ENCODE measurements around the gene TYRO3.
"Not testable (repeated sequence)": the region's sequence is repeated elsewhere in the genome, so short reads cannot be mapped to it uniquely, and the experiment has no call there.

TYRO3 gene

DNA sequence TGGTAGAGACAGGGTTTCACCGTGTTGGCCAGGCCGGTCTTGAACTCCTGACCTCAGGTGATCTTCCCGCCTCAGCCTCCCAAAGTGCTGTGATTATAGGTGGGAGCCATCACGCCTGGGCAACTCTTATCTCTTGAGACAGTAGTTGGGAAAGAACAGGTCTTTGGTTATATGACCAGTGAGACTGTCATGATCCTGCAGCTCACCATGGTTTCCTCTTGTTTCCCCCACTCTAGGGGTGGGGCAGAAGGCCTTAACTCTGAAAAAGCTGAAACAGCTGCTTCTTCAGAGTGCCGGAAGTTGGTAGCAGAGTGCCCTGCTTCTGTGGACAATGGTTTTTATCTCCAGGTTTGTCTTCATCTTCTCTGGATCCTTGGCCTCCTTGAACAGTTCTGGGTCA lies 4.7 kb upstream of the TYRO3 start:
- no peak for DNase-seq

DNA sequence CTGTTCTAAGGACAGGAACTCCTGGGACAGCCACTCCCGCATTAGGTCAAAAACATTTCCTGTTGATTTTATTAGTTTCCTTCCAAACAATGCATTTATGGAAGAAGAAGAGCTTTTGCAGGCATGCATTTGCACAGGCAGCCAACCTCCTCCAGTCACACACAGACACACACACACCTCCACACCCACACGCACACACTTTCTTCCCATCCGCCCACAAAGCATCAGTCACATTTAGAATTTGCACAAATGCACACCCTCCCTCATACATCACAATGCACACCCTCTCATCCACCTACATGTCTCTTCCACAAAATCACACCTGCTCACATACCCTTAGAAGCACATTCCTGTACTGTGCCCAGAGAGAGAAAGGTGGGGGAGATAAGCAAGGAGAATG lies 4.1 kb upstream of the TYRO3 start:
- no peak for DNase-seq

- DNase-seq: no peak
Observed at GRCh38 chr15:41556677-41557076, 2.3 kb upstream of the TYRO3 start.

GRCh38 chr15:41557673-41558399 lies 1.2 kb upstream of the TYRO3 start:
- peak; percentile 56 to 75 (median 70) for DNase-seq

DNA sequence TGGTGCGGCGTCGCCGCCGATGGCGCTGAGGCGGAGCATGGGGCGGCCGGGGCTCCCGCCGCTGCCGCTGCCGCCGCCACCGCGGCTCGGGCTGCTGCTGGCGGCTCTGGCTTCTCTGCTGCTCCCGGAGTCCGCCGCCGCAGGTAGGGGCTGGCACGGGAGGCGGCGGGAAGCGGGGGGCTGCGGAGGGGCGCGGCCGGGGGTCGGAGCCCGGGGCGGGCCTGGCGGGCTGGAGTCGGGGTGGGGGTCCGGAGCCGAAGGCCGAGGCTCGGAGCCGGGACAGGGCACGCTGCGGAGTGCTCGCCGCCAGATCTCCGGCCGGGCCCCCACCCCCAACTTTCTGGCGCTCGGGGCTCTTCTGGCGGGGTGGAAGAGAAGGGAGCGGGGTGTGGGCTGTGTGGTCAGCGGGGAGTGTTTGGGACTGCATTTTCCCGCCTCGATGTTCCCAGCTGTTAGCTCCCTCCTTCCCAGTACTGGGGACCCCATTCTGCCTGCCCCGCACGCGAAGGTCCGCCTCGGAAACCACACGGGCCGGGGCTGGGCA lies 299 bp downstream of the TYRO3 start:
- DNase-seq: no peak

DNA sequence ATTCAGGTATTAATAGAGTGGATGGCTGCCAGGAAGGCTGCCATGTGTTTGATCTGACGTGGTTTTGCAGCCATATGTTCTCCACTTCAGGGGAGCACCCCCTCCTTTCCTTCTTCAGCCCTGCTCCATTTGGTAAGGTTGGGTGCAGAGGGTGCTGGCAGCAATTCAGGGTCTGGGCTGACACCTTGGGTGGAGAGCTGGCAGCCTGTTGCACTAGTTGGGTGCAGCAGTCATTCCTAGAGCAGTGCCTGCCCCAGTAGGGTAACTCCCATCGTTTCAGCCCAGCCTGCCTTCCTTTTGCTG lies 1.5 kb downstream of the TYRO3 start:
- no peak for DNase-seq

DNA sequence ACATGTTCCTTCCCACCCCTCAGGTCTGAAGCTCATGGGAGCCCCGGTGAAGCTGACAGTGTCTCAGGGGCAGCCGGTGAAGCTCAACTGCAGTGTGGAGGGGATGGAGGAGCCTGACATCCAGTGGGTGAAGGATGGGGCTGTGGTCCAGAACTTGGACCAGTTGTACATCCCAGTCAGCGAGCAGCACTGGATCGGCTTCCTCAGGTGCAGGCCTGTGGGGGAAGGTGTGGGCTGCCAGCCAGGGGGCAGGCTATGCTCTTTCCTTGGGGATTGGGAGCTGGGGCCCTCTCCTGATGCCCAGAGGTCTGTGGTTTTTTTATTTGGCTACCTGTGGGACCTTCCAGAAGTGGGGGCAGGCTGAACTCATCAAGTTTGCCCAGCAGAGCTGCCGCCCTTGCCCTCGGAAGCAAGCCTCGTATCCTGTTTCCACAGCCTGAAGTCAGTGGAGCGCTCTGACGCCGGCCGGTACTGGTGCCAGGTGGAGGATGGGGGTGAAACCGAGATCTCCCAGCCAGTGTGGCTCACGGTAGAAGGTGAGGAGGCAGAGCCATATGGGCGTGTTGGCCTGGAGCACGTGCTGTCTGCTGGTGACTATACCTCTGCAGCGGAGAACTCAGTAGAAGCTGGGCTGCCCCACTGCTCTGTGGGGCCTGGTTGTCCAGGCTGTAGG lies 2.2 kb downstream of the TYRO3 start:
- DNase-seq: no peak

GRCh38 chr15:41561777-41562145 lies 2.7 kb downstream of the TYRO3 start:
- DNase-seq: no peak

- DNase-seq: no peak
Observed at GRCh38 chr15:41562244-41562643, 3.2 kb downstream of the TYRO3 start.

GRCh38 chr15:41562784-41563198 lies 3.8 kb downstream of the TYRO3 start:
- no peak for DNase-seq

DNA sequence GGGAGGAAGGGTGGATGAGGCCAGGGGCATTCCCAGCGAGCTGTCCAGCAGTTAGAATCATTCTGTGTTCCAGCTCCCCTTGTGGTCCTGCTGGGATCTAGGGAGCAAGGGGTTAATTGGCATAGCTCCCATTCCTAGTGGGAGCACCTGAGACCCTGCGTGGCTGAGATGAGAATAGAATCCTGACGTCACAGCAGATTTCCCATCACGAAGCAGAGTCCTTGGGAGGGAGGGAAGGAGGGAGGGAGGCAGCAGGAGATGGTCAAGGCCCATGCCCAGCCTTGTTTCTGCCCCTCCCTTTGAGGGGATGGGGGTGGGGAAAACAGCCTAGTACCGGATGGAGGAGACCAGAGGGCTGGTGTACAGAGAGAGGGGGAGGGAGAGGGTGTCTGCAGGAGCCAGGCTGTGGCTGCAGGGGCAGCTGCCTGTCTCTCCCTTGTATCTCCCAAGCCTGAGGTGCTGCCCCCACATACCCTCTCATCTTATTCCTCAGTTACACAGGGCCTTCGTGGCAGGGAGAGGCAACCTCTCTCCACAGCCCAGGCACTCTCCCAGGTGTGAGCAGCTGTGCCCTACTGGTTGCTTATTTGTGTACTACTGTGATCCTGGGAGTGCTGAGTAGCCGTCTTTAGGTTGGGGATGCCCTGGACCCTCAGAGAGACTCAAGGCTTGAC lies 5.4 kb downstream of the TYRO3 start:
- no peak for DNase-seq

DNA sequence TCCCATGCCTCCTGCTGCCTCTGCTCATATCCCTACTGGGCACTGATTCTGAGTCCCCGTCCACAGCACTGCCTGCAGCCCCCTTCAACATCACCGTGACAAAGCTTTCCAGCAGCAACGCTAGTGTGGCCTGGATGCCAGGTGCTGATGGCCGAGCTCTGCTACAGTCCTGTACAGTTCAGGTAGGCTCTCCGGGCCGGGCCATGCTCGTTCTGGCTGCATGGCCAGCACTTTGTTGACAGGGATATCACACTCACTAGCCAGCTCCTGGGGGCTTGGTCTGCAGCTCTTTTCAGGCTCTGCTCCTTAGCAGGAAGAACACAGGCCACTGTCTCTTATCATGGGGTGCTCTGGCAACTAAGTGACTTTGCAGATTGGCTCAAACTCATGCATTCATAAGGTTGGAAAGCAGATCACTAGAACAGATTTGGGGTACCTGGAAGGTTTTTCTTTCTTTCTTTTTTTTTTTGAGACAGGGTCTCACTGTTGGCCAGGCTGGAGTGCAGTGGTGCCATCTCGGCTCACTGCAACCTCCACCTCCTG lies 6.0 kb downstream of the TYRO3 start:
- DNase-seq: no peak

DNA sequence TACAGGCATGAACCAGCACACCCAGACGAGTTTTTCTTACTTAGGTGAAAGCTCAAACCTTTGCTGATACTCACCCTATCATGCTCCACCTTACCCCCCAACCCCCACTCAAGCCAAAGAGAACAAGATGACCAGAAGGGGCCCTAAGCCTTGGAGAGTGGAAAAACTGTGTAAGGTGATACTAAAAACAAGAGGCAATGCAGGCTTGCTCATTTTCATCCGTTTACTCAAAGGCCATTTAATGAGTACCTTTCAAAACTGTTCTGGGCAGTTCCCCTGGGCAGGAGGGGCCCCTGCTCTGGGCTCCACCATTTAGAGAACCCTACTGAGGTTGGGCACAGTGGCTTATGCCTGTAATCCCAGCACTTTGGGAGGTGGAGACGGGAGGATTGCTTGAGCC lies 6.7 kb downstream of the TYRO3 start:
- no peak for DNase-seq

DNA sequence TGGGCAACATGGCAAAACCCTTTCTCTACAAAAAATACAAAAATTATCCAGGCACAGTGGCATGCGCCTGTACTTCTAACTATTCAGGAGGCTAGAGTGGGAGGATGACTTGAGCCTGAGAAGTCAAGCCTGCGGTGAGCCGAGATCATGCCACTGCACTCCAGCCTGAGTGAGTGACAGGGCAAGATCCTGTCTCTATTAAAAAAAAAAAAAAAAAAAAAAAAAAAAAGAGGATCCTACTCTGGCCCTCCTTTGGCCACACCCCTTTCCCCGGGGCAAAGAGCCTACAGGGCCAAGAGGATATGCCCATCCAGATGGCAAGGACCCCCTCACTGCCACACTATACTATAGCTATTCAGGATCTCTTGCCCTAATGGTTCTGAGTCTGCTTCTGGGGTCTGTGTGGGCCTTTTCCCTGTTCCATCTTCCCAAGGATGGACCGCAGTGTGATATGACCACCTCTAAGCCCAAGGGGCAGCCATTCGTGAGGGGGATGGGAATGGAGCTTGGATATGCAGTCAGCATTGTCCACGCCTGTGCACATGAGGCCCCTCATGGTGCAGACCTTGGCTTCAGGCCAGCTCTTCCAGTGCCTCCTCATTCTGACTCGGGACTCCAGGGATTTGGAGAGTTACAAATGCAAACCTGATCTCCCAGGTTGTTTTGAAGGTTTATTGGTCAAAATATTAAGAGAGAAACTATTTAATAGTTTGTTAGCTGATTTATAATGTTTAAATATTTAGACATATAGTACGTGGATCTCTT lies 7.3 kb downstream of the TYRO3 start:
- DNase-seq: no peak

DNA sequence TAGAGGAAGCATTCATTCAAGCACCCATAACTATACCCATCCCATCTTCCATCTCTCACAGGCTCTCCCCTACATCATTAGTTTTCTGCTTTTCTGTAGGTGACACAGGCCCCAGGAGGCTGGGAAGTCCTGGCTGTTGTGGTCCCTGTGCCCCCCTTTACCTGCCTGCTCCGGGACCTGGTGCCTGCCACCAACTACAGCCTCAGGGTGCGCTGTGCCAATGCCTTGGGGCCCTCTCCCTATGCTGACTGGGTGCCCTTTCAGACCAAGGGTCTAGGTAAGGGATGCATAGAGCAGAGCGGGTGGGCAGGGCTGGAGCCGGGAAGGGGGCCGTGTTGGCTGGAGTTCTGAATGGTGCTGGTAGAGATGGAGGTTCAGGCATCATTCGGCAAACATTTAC lies 8.2 kb downstream of the TYRO3 start:
- no peak for DNase-seq

DNA sequence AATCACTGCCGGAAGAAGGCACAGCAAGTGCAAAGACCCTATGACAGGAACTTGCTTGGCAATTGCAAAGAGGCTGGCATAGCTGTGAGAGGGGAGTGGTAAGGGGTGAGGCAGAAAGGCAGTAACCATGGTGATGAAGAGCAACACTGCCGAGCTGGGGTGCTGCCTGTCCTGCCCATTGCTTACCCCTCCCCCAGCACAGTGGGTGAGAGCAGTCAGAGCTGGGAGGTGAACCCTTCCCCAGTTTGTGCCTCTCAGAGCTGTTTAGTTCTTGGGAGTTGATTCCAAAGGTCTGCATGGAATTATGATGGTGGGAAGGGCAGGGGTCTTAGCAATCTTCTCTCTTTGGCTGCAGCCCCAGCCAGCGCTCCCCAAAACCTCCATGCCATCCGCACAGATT lies 8.8 kb downstream of the TYRO3 start:
- no peak for DNase-seq

DNA sequence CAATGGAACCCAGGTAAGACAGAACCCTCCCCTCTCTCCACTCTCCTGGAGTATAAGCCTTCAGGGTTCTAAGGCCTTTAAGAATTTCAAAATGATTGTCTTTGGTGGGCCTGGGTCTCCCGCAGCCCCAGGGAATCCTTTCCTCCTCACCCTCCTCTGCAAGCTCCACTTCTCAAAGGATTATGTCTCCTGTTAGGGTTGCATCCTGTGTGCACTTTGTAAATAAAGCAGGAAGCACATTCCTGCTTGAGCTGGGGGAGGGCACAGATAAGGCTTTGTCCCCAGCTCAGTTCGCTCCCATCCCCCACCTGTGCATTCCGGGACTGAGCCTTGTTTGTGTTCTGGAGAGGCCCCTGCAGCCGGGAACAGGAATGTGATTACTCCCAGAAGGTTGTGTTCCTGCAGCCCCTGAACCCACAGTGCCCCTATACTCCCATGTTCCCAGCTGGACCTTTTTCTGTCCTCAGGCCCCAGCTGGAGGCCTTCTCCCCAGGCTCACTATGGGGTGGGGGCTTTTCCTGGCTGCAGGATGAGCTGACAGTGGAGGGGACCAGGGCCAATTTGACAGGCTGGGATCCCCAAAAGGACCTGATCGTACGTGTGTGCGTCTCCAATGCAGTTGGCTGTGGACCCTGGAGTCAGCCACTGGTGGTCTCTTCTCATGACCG lies 9.5 kb downstream of the TYRO3 start:
- no peak for DNase-seq

DNA sequence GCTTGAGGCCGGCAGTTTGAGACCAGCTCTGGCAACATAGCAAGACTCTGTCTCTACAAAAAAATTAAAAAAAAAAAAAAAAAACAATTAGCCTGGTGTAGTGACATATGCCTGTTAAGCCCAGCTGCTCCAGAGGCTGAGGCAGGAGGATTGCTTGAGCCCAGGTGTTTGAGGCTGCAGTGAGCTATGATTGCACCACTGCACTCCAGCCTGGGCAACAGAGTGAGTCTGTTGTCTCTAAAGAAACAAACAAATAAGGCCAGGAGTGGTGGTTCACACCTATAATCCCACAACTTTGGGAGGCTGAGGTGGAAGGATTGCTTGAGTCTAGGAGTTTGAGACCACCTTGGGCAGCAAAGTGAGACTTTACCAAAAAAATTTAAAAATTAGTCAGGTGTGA lies 10.2 kb downstream of the TYRO3 start:
- DNase-seq: not testable (repeated sequence)

DNA sequence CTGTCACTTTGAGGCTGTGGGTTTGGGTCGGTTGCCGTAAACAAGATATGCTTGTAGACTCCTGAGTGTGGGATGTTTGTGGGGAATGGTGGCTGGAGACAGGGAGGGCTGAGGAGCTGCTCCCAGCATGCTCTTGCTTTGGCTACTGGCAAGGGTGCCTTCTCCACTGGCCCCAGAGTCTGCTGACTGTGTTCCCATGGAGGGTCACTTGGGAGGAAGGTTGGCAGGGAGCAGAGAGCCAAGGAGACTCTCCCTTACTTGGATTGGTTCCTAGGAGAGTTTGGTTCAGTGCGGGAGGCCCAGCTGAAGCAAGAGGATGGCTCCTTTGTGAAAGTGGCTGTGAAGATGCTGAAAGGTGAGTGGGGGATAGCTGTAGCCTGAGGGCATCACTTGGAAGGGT lies 11.8 kb downstream of the TYRO3 start:
- no peak for DNase-seq

- no peak for DNase-seq
Observed at GRCh38 chr15:41571948-41572347, 12.9 kb downstream of the TYRO3 start.

- DNase-seq: no peak
Observed at GRCh38 chr15:41572866-41573265, 13.9 kb downstream of the TYRO3 start.

- DNase-seq: no peak
Observed at GRCh38 chr15:41573396-41573795, 14.4 kb downstream of the TYRO3 start.

All from T-helper 1 cell (primary cell).